ENCODE results near the gene NLGN1. TPM values are rescaled to one million over a fixed set of nuclear protein-coding genes. Genes with fewer than 3 reads are reported as not detected.

The NLGN1 gene
- total and polyA plus RNA-seq, 2 of the 8 experiments (the other 6 are each of a cell fraction or from before 2014, with no cell fraction given), result 7.8 to 14.8 TPM

- no peak overlapping the region for H3K4me2 ChIP-seq (ENCODE audit: insufficient read depth in 1 of 2, low read depth in 2 of 2, low read length in 2 of 2)
- no peaks in the 10 kb centered on the region for H3K79me1 ChIP-seq (ENCODE audit: low read depth, low read length)
- H3K36me3 ChIP-seq (ENCODE audit: control insufficient read depth in 2 of 4, insufficient read depth in 4 of 4, low read length in 3 of 4), result no peaks in the 10 kb centered on the region
- H3K4me3 ChIP-seq (ENCODE audit: extremely low read depth in 1 of 4, insufficient read depth in 2 of 4, low read depth in 3 of 4, low read length in 4 of 4), result no peak overlapping the region
- H4K5ac ChIP-seq (ENCODE audit: insufficient read length, low read depth, low read length), result no peak overlapping the region
- no peak overlapping the region for H2BK15ac ChIP-seq (ENCODE audit: low read length)
- no peak overlapping the region for H2AFZ ChIP-seq (ENCODE audit: low read length)
- 91% methylated on average over 2 of the region's 2 CpGs; no CpG with 5 or more reads in 1 of the 2 experiments for WGBS, 2 experiments (ENCODE audit: extremely low coverage in 1 of 2, insufficient coverage in 1 of 2, insufficient read length in 1 of 2, insufficient replicate concordance in 2 of 2, low coverage in 1 of 2, low lambda C conversion rate in 2 of 2, missing lambda C conversion rate in 1 of 2)
- no peak overlapping the region for H2BK120ac ChIP-seq (replicated peaks; ENCODE audit: low read depth, low read length)
- H3K56ac ChIP-seq (replicated peaks; ENCODE audit: insufficient read length, low read depth, low read length), result no peak overlapping the region
- H2BK12ac ChIP-seq (ENCODE audit: low read depth, low read length), result no peak overlapping the region
- H3K27ac ChIP-seq (ENCODE audit: low read depth, low read length), result no peak overlapping the region
- no peaks in the 10 kb centered on the region for H3K79me2 ChIP-seq (ENCODE audit: control insufficient read depth in 1 of 2, insufficient read depth in 2 of 2, low read length in 2 of 2)
- no peak overlapping the region for H3K14ac ChIP-seq (ENCODE audit: insufficient read length)
- no peaks in the 10 kb centered on the region for H3K23me2 ChIP-seq (ENCODE audit: low read depth, low read length)
- H3K23ac ChIP-seq (ENCODE audit: insufficient read length), result no peak overlapping the region
- DNase-seq (ENCODE audit: low read depth in 1 of 2, low spot score in 2 of 2), result no peak
- ChIA-PET POLR2A (ENCODE audit: partially characterized antibody) (interaction anchor here (1.1 kb wide), 1 partner anchor 8 kb away, joined by 3 read pairs; no protein-coding TSS in a partner anchor), CTCF (ENCODE audit: partially characterized antibody) (no interaction called here)
- no peak overlapping the region for H4K8ac ChIP-seq (ENCODE audit: extremely low read depth, insufficient read depth, low read length)
- H3K4me1 ChIP-seq (replicated peaks in 1 of 4; ENCODE audit: control insufficient read depth in 3 of 4, insufficient read depth in 4 of 4, low read length in 3 of 4), result peaks cover 0 to 11% (median 4%) of the 10 kb centered on the region in 4 experiments; a peak in 2 of 7 replicates
- no peak overlapping the region for H2BK20ac ChIP-seq (ENCODE audit: low read length)
- H3K4ac ChIP-seq (replicated peaks; ENCODE audit: insufficient read length, low read depth, low read length), result no peak overlapping the region
- H2AK5ac ChIP-seq (ENCODE audit: low read depth, low read length), result no peak overlapping the region
- H2BK5ac ChIP-seq (ENCODE audit: low read depth, low read length), result no peak overlapping the region
- H3K27me3 ChIP-seq (replicated peaks in 1 of 4; ENCODE audit: control insufficient read depth in 3 of 4, extremely low read depth in 1 of 4, insufficient read depth in 3 of 4, low read length in 3 of 4), result no peaks in the 10 kb centered on the region
- TF ChIP-seq SAP30 (IDR thresholded peaks at IDR 0.05; ENCODE audit: insufficient read depth, insufficient replicate concordance, low read length), result no peak
- no peaks in the 10 kb centered on the region for H4K20me1 ChIP-seq (replicated peaks in 1 of 2; ENCODE audit: control insufficient read depth in 1 of 2, insufficient read depth in 2 of 2, low read length in 2 of 2)
- no peak overlapping the region for H4K91ac ChIP-seq (replicated peaks; ENCODE audit: insufficient read length, low read length)
- no peak overlapping the region for H3K18ac ChIP-seq (ENCODE audit: extremely low read depth, low read length)
- H3K9ac ChIP-seq (replicated peaks in 1 of 4; ENCODE audit: extremely low read depth in 1 of 4, low read depth in 3 of 4, low read length in 3 of 4), result no peak overlapping the region
- no peak for FAIRE-seq
- no peaks in the 10 kb centered on the region for H3K9me3 ChIP-seq (ENCODE audit: insufficient read depth in 2 of 2, low read depth in 1 of 2, low read length in 1 of 2)
These were observed 701.2 kb downstream of the NLGN1 start for GRCh38 chr3:174098746-174099145.
